ENCODE measurements around the gene PRSS3.

- TF ChIP-seq CTCF (IDR thresholded peaks at IDR 0.05), result no peak
- no peak for TF ChIP-seq POLR2A (IDR thresholded peaks at IDR 0.05)
These were observed 801 bp upstream of the PRSS3 start for GRCh38 chr9:33794560-33794959.
